ENCODE results near the gene UNC13C. TPM values are rescaled to one million over a fixed set of nuclear protein-coding genes. Genes with fewer than 3 reads are reported as not detected.
"Not testable (repeated sequence)": the region's sequence is repeated elsewhere in the genome, so short reads cannot be mapped to it uniquely, and the experiment has no call there.

Gene UNC13C
- 0.81 TPM in 1 of 2 replicates, not detected in the other for total RNA-seq (ENCODE audit: low replicate concordance)

DNA sequence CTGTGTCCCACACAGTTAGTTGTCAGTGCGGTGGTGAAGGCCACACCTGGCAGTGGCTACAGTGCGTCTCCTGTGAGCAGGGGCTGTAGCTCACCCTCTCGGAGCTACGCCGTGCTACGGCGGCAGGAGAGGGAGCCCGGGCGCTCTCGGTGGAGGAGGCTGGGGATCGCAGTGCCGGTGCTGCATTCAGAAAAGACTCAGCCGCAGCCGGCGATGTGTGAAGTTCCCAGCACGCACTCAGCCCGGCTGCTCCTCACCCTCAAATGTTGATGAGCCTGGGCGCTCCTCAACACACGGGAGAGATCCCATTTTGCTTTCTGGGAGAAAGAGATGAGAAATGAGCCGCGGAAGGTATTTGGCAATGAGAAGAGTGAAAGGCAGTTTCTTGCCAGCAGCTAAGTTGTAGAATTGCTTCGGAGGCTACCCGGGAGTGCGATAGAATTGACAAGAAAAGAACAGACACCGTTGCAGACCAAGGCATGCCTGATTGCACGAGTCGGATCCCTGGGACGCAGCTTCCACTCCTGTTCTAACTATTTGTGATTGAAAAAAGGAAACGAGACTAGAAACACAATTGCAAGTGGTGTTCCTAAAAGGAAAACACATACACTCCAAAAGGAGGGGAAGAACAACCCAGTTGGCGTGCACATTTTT, at the start of gene UNC13C:
Gene UNC13C, plus strand, starts transcription at position 189 of the 654 bp plus-strand sequence. CDS start 34,463 bp downstream, outside the sequence.
- peak within 1 kb of the TSS; percentile 38 for H3K4me3 ChIP-seq (ENCODE audit: low read depth, low read length)
- peak; percentile 2 for DNase-seq (ENCODE audit: low read depth)
- TF ChIP-seq, protein P1, sequence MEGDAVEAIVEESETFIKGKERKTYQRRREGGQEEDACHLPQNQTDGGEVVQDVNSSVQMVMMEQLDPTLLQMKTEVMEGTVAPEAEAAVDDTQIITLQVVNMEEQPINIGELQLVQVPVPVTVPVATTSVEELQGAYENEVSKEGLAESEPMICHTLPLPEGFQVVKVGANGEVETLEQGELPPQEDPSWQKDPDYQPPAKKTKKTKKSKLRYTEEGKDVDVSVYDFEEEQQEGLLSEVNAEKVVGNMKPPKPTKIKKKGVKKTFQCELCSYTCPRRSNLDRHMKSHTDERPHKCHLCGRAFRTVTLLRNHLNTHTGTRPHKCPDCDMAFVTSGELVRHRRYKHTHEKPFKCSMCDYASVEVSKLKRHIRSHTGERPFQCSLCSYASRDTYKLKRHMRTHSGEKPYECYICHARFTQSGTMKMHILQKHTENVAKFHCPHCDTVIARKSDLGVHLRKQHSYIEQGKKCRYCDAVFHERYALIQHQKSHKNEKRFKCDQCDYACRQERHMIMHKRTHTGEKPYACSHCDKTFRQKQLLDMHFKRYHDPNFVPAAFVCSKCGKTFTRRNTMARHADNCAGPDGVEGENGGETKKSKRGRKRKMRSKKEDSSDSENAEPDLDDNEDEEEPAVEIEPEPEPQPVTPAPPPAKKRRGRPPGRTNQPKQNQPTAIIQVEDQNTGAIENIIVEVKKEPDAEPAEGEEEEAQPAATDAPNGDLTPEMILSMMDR (IDR thresholded peaks at IDR 0.05; ENCODE audit: insufficient read depth, low read length): no peak

DNA sequence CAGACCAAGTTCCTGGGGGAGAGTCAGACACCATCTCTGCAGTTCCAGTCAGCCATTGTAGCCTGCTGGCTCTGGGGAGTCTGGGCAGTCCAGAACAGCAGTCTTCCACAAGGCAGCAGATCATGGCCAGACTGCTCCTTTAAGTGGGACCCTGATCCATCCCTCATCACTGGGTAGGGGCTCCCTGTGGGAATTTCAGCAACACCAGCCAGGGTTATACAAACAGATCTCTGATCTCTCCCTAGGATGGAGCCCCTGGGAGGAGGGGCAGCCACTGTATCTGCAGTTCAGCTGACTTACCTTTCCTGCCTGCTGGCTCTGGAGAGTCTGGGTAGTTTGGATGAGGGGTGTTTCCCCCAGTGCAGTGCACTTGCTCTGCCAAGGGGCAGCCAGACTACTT, 42.1 kb upstream of the UNC13C start:
- TF ChIP-seq, protein P1 (IDR thresholded peaks at IDR 0.05; ENCODE audit: insufficient read depth, low read length): no peak
- DNase-seq (ENCODE audit: low read depth): no peak
- H3K4me3 ChIP-seq (ENCODE audit: low read depth, low read length): no peak overlapping the region

DNA sequence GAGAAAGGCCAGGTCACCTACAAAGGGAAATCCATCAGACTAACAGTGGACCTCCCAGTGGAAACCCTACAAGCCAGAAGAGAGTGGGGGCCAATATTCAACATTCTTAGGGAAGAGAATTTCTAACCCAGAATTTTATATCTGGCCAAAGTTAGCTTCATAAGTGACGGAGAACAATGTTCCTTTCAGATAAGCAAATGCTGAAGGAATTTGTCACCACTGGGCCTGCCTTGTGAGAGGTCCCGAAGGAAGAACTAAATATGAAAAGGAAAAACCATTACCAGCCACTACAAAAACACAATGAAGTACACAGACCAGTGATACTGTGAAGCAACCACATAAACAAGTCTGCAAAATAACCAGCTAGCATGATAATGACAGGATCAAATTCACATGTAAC, 40.6 kb upstream of the UNC13C start:
- not testable (repeated sequence) for DNase-seq (ENCODE audit: low read depth); H3K4me3 ChIP-seq (ENCODE audit: low read depth, low read length)

DNA sequence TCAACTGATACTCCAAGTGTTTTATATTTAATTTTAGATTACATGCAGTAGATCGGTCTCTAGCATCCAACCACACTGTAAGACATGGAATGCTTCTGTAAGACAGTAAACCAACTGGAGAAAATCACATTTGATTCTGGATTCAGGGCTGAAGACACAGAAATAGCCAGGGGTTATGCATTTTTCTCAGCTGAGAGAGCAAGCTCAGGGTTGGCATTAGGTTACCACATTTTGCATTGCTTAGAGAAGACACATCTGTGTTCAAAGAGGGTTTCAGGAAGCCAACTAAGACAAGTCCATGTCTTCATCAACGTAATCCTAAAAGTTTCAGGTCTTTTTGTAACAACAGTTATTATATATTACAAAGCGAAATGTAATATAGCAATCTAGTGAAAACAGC, 27.7 kb upstream of the UNC13C start:
- TF ChIP-seq, protein P1 (IDR thresholded peaks at IDR 0.05; ENCODE audit: insufficient read depth, low read length): no peak
- DNase-seq (ENCODE audit: low read depth): no peak
- H3K4me3 ChIP-seq (ENCODE audit: low read depth, low read length): no peak overlapping the region

DNA sequence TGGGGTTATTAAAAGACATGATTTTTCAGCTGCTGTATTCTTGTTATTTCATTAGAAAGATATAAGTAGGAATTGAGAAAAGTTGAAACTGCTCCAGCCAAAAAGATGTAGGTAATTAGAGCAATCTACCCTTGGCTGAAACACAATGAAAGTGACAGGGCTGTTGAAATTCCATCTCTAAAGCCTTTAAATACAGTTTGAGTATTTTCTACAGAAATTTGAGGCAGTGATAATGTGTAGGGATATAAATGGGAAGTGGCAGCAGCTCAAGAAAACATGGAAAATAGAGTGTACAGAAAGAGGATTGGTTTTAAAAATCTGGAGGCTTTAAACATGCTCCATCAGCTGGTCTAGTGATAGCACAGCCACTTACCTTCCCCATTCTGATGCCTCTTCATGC, 22.8 kb upstream of the UNC13C start:
- TF ChIP-seq, protein P1 (IDR thresholded peaks at IDR 0.05; ENCODE audit: insufficient read depth, low read length): no peak
- DNase-seq (ENCODE audit: low read depth): no peak

DNA sequence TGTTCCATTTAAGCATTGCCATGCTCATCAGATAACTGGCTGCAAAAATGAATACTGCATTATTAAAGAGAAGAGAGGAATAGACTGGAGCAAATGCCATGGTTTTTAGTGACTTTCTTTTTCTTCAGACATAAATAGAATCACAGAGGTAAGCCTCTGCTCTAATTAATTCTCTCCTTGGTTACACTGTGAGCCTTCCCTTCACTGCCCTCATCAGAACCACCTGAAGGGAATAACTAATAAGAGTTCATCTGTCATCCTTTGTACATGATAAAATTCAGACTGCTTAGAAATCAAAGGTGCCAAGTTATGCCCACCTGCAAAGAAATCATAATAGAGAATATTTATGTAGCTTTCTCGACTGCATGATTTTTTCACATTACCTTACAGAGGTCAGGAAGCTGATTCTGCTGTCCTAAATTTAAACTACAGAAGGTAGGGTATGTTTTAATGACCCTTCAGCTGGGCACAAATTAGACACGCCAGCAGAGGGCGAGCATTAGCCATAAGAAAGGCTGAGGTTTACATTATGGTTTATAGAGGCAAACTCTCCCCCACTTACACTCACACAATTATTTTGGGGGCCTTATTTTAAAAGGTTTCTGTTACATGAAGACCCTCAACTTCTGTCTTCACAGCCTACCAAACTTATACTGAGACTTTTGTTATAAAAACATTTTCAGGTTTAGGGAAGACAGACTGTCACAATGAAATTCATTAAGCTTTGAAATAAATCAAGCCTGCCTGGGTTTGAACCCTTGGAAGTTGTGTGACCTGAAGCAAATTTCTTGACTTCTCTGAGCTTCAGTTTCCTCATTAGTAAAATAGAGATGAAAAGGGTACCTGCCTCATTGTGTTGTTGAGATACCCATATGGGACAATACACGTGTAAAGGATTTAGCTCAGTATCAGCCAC, 15.3 kb upstream of the UNC13C start:
- DNase-seq (ENCODE audit: low read depth): peak; percentile 18
- no peak overlapping the region for H3K4me3 ChIP-seq (ENCODE audit: low read depth, low read length)
- TF ChIP-seq, protein P1 (IDR thresholded peaks at IDR 0.05; ENCODE audit: insufficient read depth, low read length): peak; percentile 49

More for the DNA sequence above, 22.8 kb upstream of the UNC13C start:
- no peak overlapping the region for H3K4me3 ChIP-seq (ENCODE audit: low read depth, low read length)

DNA sequence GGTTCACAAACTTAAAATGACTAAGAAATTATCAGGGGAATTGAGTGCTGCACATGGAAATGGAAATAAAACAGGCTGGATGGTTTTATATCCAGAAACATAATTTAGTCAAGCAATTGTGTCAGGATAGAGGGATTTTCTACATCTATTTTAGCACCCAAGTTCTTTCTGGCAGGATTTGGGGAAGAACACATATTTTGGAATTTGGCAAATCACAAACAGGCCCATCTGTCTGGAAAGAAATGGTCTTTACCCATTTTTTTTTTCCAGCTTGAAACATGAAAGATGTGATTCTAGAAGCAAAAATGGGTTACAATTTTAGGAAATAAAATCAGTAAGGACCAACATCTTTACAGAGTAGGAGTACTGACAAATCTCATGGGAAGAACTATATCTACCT, 14.4 kb upstream of the UNC13C start:
- no peak overlapping the region for H3K4me3 ChIP-seq (ENCODE audit: low read depth, low read length)
- DNase-seq (ENCODE audit: low read depth): no peak
- TF ChIP-seq, protein P1 (IDR thresholded peaks at IDR 0.05; ENCODE audit: insufficient read depth, low read length): no peak
